T1000 (cell line): Measurements from ENCODE around the gene ING4.
"Not testable (repeated sequence)": the region's sequence is repeated elsewhere in the genome, so short reads cannot be mapped to it uniquely, and the experiment has no call there.

Experiments used
- DNase-seq: peaks from one replicate; lab custom pipeline; 2025; ENCODE audit warnings: mixed read lengths; lab: John Stamatoyannopoulos, UW

The ING4 gene

GRCh38 chr12:6662906-6663742, at the start of gene ING4:
ING4 (minus strand) TSS chr12:6663119; CDS start chr12:6663101, 18 bp downstream.
- DNase-seq = peak; percentile 92

- peak; percentile 58 for DNase-seq
Measured at GRCh38 chr12:6708960-6709394, 46.1 kb upstream of the ING4 start.

GRCh38 chr12:6708351-6708750, 45.4 kb upstream of the ING4 start:
- DNase-seq = not testable (repeated sequence)

DNA sequence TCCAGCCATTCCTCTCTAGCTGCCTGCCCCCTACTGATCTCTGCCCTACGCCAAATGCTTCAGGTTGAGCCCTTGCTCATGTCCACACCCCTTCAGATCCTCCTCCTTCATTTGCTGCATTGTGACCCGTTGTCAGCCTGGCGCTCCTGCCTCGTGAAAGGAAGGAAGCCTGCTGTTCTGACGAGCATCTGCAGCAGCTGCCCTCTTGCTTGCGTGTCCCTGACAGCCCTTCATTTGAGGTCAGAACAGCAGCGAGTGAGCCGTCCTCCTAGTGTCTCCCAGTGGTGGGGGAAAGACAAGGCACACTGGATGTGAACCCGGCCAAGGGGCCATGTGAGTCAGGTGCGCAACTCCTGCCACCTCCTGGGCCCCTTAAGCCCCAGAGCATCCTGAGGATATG, 40.7 kb upstream of the ING4 start:
- no peak for DNase-seq

DNA sequence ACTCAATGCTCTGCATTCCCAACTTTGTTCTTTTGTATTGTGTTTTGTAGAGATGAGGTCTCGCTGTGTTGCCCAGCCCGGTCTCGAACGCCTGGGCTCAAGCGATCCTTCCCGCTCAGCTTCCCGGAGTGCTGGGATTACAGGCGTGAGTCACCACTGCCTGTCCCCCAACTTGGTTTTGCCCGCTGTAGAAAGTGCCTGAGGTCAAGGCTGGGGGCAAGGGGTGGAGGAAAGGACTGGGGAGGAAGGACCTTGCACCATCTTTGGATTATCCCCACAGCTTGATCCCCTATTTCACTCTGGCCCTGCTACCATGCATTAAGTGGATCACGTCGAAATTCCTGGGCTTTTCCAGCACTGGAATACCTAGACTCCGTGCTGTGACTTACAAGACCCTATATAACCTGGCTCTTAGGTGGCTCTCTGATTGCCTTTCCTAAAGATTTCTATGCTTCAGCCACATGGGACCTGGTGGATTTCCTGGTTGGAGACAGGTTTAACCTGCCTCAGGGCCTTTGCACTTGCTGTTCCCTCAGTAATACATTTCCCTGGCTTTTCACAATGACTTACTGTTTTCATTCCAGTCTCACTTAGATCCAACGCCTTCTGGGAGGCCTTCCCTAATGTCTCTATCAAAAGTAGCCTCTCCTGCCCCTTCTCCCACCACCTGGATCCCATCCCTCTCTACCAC, 38.3 kb upstream of the ING4 start:
- DNase-seq = no peak

GRCh38 chr12:6700646-6701051, 37.7 kb upstream of the ING4 start, which contains the start of gene PIANP:
PIANP (minus strand) TSS chr12:6700815; CDS start chr12:6698061, 2,754 bp downstream.
- peak; percentile 12 for DNase-seq

DNA sequence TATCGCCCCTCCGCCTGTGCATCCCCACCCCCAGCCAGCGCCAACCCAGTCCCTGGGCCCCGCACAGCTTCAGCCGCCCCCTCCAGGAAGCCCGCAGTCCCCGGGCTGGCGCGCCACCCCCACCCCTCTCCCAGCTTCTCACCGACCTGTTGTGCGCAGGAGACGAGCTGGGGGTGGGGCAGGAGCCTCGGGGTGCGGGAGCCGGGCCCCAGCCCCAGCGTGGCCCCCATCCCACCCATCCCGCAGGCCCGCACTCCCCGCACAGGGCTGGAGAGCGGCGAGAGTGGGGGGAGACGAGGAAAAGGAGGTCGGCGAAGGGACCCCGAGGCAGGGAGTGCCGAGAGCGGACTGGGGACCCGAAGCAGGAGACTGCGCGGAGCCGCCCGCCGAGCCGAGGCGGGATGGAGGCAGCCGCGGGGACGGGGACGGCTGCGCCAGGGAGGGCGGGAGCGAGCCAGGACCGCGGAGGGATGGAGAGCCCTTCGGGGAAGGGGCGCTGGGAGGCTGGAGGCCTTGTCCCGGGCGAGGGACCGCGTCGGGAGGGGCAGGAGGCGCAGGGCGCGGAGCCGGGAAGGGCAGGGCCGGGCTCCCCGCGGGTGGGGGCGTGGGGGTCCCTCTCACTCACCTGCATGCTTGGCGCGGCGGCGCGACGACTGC, 37.2 kb upstream of the ING4 start:
- no peak for DNase-seq

DNA sequence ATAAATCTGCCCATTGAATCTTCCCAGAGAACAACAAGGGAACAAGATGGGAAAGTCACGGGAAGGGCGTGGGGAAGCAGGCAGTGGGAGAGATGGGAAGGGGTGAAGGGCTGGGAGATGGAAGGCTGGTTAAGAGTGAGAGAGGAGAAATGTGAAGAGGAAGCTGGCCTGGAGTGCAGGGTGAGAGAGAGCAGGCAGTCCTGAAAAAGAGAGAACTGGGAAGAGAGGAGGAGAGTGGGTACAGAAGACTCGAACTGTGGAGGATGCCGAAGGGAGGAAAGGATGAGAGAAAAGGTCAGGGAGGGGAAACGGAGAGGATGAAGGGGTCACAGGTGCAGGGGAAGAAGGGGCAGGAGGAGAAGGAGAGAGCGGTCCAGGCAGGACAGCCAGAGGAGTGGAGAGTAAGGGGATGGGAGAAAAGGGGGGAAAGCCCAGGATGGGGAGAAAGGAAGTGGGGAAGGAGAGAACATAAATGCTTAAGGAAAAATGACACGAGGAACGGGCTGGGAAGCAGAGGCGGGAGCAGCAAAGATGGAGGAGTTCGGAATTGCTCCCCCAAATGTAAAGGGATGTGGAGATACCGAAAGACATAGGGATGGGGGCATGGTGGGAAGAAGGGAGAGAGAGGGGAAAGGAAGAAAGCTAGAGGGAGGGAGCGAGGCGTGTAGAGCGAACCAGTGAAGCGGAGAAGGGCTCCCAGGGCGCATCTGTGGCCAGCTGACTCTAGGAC, 36.5 kb upstream of the ING4 start:
- DNase-seq = no peak

DNA sequence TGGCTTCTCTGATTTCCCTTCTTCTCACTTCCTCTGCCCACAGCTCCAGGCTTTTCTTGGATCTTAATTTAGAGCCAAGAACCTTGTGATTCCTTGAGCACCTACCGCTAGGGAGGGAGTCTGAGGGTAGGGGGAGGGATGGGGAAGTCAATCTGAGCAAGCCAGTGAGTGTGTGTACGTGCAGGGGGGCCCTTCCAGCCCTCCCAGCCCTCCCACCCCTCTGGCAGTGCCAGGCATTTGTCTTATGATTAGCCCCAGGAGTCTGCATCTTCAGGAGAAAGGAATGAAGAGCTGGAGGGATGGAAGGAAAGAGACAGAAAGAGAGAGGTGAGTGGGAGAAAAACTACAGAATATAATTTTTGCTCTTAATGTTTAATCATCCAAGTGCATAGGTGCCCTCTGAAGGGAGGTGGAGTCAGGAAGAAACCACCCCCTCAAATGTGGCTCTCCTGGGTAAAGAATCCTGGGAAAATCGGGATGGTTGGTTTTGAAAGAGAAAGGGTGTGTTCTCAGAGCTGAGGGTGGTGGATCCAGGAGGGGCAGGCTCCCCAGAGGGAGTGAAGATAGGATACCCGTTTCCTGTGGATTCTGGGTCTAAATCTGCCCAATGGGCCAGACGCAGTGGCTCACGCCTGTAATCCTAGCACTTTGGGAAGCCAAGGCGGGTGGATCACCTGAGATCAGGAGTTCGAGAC, 35.6 kb upstream of the ING4 start:
- no peak for DNase-seq

DNA sequence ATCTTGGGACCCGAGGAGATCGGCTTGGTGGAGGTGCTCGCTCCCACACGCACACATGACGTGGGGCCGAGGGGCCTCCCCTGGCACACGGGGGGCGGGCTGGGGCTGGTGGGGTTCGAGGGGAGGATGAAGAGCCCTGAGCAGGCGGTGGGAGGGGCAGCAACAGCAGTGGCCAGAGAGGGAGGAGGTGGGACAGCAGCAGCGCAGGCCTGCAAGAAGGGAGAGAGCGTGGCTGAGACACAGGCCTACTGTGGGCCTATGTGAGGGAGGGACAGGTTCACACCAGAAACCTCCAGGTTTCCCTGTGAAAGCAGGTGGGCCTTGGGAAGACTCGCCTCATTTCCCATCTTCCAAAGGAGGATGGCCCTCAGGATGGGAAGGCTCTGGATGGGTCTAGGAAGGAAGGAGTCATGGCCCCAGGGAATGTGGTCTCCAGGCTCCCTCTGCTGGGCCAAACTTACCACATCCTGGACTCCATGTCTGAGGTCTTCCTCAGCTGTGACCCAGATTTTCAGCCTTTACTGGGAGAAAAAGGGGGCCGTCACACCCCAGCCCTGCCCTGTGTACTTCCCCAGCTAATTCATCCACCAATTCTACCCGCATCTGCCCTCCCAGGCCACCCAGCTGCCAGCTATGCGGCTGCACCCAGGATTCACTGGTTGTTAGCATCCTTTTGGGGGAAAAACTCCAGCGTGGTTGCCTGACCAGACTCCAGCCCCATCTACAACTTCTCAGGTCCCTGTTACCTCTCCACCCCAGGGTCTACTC, 34.8 kb upstream of the ING4 start:
- peak; percentile 29 for DNase-seq

- no peak for DNase-seq
Measured at GRCh38 chr12:6696690-6697583, 34.0 kb upstream of the ING4 start.

DNA sequence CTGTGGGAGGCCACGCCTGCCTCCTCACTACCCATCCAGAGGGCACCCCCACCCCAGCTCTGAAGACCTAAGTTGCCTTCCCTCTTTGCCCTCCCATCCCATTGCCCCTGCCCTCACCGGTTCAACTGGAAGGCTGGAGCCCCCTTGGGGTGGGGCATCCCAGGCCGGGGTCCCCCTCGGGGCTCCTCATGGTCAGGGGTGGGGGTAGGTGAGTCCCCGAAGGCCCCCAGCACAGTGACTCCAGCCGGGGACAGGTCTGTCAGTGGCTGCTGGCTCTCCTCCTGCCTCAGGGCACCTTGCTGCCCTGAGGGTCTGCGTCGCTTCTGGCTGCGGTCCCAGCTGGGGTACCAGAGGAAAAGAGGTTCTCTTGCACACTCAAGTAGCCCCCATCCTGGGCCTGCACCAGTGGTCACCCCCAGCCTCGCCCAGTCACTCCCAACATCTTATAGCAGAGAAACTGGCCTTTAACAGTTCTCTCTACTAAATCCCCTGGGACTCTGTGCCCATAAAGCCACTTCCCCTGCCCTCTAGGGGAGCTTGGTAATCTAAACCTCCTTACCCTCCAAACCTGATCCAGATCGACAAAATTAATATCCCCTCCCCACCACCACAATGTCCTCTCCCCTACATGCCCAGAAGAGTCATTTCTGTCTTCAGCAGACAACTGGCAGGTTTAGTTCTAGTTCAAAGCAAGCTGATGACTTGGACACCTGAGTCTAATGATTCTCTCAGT, 32.6 kb upstream of the ING4 start:
- DNase-seq = no peak

DNA sequence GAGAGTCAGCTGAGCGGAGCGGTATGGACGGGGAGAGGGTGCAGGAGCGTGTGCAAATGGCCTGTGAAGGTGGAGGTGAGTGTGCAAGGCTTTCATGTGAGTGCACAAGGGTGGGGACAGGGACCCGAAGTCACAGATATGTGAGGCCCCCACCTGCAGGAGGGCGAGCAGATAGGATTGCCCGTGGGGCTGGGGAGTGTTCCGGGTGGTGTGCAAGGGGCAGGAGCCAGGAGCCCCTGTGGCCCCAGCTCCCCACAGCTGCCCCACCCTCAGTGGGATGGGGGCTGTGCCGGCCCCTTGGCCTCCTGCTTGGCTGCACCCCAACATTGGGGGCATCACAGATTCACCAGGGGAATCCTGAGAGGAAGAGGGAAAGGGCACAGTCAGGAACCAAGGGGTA, 31.8 kb upstream of the ING4 start:
- no peak for DNase-seq

DNA sequence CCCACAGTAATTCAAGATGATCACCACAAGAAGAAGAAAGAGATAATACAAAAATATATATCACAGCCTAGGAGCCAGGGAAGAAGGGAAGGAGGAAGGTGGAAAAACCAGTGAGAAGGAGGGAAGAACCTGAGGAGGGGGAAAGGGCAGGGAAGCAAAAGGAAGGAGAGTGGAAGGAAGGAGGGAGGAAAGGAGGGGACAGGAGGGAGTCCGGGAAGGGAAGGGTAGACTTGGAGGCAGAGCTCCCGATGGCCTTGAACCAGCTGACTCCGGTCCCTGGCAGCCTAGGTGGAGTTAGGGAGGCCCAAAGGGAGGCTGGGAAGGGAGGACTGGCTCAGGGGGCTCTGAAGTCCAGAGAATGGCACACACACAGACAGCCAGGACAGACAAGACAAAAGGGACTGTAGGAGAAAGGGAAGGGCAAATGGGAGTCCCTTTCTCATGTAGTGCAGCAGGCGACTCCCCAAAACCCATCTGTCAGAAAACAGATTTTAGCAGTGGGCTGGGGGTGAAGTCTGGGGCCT, 31.0 kb upstream of the ING4 start:
- no peak for DNase-seq

DNA sequence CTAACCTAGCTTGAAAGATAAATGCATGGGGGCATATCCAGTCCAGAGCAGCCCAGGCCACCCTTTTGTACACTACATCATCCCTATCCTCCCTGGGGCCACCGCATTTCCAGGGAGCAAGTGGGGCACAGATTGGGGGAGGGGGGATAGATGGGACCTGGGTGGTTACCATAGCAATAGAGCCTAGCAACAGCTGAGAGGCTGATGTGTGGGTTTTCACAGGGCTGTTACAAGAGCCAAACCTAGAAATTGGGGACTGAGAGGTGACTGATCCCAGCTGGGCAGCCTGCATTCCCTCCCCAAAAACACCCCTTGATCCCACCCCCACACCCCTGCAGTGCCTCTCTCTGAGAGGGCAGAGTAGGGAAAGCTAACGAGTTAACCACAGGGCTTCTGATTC, 30.0 kb upstream of the ING4 start:
- DNase-seq = no peak

- DNase-seq = peak; percentile 25
Measured at GRCh38 chr12:6691473-6691872, 28.6 kb upstream of the ING4 start.

DNA sequence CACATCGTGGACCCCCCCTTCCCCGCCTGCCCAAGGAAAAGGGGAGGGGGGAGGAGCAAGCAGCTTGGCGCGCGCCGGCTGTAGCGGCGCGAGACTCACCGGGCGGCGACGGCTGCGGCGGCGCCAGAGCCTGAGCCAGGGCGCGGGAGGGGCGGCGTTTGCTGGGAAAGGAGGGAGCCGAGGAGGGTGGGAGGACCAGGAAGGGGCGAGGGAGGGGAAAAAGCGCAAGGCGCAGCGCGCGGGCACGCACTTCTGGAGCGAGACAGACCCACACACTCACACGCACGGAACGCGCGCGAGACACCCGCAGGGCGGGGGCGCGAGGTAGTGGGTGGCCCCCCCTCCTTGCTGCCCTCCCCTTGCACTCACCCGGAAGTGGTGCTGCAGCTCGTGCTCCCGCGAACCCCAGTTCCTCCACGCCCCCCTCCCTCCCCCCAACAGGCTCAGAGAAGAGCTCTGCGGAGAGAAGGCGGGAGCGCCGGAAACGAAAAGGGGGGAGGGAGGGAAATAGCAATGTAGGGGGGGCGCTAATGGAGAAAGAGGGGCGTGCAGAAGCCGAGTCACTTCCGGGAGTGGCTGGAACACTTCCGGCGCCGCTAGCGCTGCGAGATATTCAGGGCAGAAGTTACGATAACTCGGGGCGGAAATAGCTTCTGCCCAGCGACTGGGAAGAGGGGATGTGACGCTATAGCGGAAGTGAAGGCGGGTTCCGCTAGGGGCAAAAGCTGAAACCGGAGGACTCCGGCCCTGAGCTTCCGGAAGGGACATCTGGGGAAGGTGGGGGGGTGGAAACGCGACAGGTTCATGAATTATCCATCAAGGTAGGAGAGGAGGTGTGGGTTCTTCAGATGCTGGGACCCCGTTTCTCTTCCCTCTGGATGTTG, 26.3 kb upstream of the ING4 start, which contains the start of gene ZNF384:
Gene ZNF384 (minus strand): TSS at position 377 of the 884 bp plus-strand sequence. CDS start 9,855 bp downstream, outside the sequence.
- DNase-seq = peak; percentile 93
